ENCODE data around the gene ERCC2.

Gene ERCC2

GRCh38 chr19:45348367-45349125 lies 21.8 kb downstream of the ERCC2 start:
- no peaks in the 10 kb centered on the region for H3K27me3 ChIP-seq (ENCODE audit: insufficient read depth, insufficient read length)
- peaks cover 43% of the 10 kb centered on the region for H3K36me3 ChIP-seq (ENCODE audit: insufficient read depth, insufficient read length, low read length)
- H3K4me3 ChIP-seq (ENCODE audit: insufficient read length, low read depth): no peak overlapping the region
- no peak overlapping the region for H3K9ac ChIP-seq (ENCODE audit: insufficient read length, low read depth)
- no peak for TF ChIP-seq ZNF274 (IDR thresholded peaks at IDR 0.05; ENCODE audit: low read depth, low read length)
- no peaks in the 10 kb centered on the region for H3K9me3 ChIP-seq (ENCODE audit: insufficient read depth, low read length)
- H3K4me1 ChIP-seq (ENCODE audit: insufficient read depth, insufficient read length): peaks cover 9% of the 10 kb centered on the region
- DNase-seq (ENCODE audit: low read depth, low spot score): no peak

- Histone ChIP-seq H3K9me3 (ENCODE audit: insufficient read depth, low read length) (no peaks in the 10 kb centered on the region), H3K36me3 (ENCODE audit: insufficient read depth, insufficient read length, low read length) (peaks cover 35% of the 10 kb centered on the region), H3K4me3 (ENCODE audit: insufficient read length, low read depth) (no peak overlapping the region), H3K9ac (ENCODE audit: insufficient read length, low read depth) (no peak overlapping the region), H3K4me1 (ENCODE audit: insufficient read depth, insufficient read length) (peaks cover 9% of the 10 kb centered on the region), H3K27me3 (ENCODE audit: insufficient read depth, insufficient read length) (peaks cover 4% of the 10 kb centered on the region)
- no peak for DNase-seq (ENCODE audit: low read depth, low spot score)
- TF ChIP-seq YY1 (IDR thresholded peaks at IDR 0.05; ENCODE audit: insufficient read depth, insufficient read length) (no peak), SUZ12 (IDR thresholded peaks at IDR 0.05; ENCODE audit: extremely low read depth, insufficient read depth, insufficient read length) (no peak), ZNF274 (IDR thresholded peaks at IDR 0.05; ENCODE audit: low read depth, low read length) (no peak)
Observed at GRCh38 chr19:45347570-45348366, 22.6 kb downstream of the ERCC2 start.

DNA sequence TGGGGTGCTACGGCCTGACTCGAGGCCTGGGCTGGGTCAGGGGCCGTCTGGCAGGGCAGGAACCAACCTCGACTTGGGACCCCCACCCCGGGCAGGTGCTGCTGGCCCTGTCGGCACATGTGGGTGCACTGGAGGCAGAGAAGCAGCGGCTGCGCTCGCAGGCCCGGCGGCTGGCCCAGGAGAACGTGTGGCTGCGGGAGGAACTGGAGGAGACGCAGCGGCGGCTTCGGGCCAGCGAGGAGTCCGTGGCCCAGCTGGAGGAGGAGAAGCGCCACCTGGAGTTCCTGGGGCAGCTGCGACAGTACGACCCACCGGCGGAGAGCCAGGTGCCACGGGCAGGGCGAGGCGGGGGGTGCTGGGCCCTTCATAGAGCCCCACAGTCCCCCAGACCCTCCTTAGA lies 23.9 kb downstream of the ERCC2 start:
- H3K9ac ChIP-seq (ENCODE audit: insufficient read length, low read depth): no peak overlapping the region
- peaks cover 15% of the 10 kb centered on the region for H3K27me3 ChIP-seq (ENCODE audit: insufficient read depth, insufficient read length)
- DNase-seq (ENCODE audit: low read depth, low spot score): no peak
- H3K36me3 ChIP-seq (ENCODE audit: insufficient read depth, insufficient read length, low read length): peaks cover 22% of the 10 kb centered on the region
- H3K4me1 ChIP-seq (ENCODE audit: insufficient read depth, insufficient read length): peaks cover 9% of the 10 kb centered on the region
- TF ChIP-seq YY1 (IDR thresholded peaks at IDR 0.05; ENCODE audit: insufficient read depth, insufficient read length): no peak
- TF ChIP-seq ZNF274 (IDR thresholded peaks at IDR 0.05; ENCODE audit: low read depth, low read length): no peak
- no peak for TF ChIP-seq SUZ12 (IDR thresholded peaks at IDR 0.05; ENCODE audit: extremely low read depth, insufficient read depth, insufficient read length)
- H3K4me3 ChIP-seq (ENCODE audit: insufficient read length, low read depth): no peak overlapping the region
- H3K9me3 ChIP-seq (ENCODE audit: insufficient read depth, low read length): no peaks in the 10 kb centered on the region

- no peak overlapping the region for H3K9ac ChIP-seq (ENCODE audit: insufficient read length, low read depth)
- no peaks in the 10 kb centered on the region for H3K9me3 ChIP-seq (ENCODE audit: insufficient read depth, low read length)
- H3K4me3 ChIP-seq (ENCODE audit: insufficient read length, low read depth): no peak overlapping the region
- DNase-seq (ENCODE audit: low read depth, low spot score): no peak
- TF ChIP-seq SUZ12 (IDR thresholded peaks at IDR 0.05; ENCODE audit: extremely low read depth, insufficient read depth, insufficient read length): no peak
- TF ChIP-seq ZNF274 (IDR thresholded peaks at IDR 0.05; ENCODE audit: low read depth, low read length): no peak
- no peak for TF ChIP-seq YY1 (IDR thresholded peaks at IDR 0.05; ENCODE audit: insufficient read depth, insufficient read length)
- peaks cover 12% of the 10 kb centered on the region for H3K36me3 ChIP-seq (ENCODE audit: insufficient read depth, insufficient read length, low read length)
- peaks cover 24% of the 10 kb centered on the region for H3K27me3 ChIP-seq (ENCODE audit: insufficient read depth, insufficient read length)
- peaks cover 9% of the 10 kb centered on the region for H3K4me1 ChIP-seq (ENCODE audit: insufficient read depth, insufficient read length)
Observed at GRCh38 chr19:45345506-45345860, 24.9 kb downstream of the ERCC2 start.

- H3K27me3 ChIP-seq (ENCODE audit: insufficient read depth, insufficient read length): peaks cover 28% of the 10 kb centered on the region
- DNase-seq (ENCODE audit: low read depth, low spot score): no peak
- no peak for TF ChIP-seq SUZ12 (IDR thresholded peaks at IDR 0.05; ENCODE audit: extremely low read depth, insufficient read depth, insufficient read length)
- no peak for TF ChIP-seq YY1 (IDR thresholded peaks at IDR 0.05; ENCODE audit: insufficient read depth, insufficient read length)
- TF ChIP-seq ZNF274 (IDR thresholded peaks at IDR 0.05; ENCODE audit: low read depth, low read length): no peak
- H3K36me3 ChIP-seq (ENCODE audit: insufficient read depth, insufficient read length, low read length): peaks cover 9% of the 10 kb centered on the region
- H3K4me3 ChIP-seq (ENCODE audit: insufficient read length, low read depth): no peak overlapping the region
- peaks cover 9% of the 10 kb centered on the region for H3K4me1 ChIP-seq (ENCODE audit: insufficient read depth, insufficient read length)
- no peak overlapping the region for H3K9ac ChIP-seq (ENCODE audit: insufficient read length, low read depth)
- no peaks in the 10 kb centered on the region for H3K9me3 ChIP-seq (ENCODE audit: insufficient read depth, low read length)
Observed at GRCh38 chr19:45344621-45345505, 25.5 kb downstream of the ERCC2 start.

- Histone ChIP-seq H3K27me3 (ENCODE audit: insufficient read depth, insufficient read length) (peaks cover 36% of the 10 kb centered on the region), H3K36me3 (ENCODE audit: insufficient read depth, insufficient read length, low read length) (no peaks in the 10 kb centered on the region), H3K4me1 (ENCODE audit: insufficient read depth, insufficient read length) (peaks cover 4% of the 10 kb centered on the region), H3K9me3 (ENCODE audit: insufficient read depth, low read length) (no peaks in the 10 kb centered on the region), H3K9ac (ENCODE audit: insufficient read length, low read depth) (no peak overlapping the region), H3K4me3 (ENCODE audit: insufficient read length, low read depth) (no peak overlapping the region)
- TF ChIP-seq YY1 (IDR thresholded peaks at IDR 0.05; ENCODE audit: insufficient read depth, insufficient read length): no peak
- no peak for TF ChIP-seq ZNF274 (IDR thresholded peaks at IDR 0.05; ENCODE audit: low read depth, low read length)
- TF ChIP-seq SUZ12 (IDR thresholded peaks at IDR 0.05; ENCODE audit: extremely low read depth, insufficient read depth, insufficient read length): no peak
- DNase-seq (ENCODE audit: low read depth, low spot score): no peak
Observed at GRCh38 chr19:45342911-45343310, 27.5 kb downstream of the ERCC2 start.
